ENCODE data around the gene DDIT3.

- no peak for TF ChIP-seq POLR2A (IDR thresholded peaks at IDR 0.05)
- TF ChIP-seq POLR2AphosphoS5 (IDR thresholded peaks at IDR 0.05) = no peak
These were observed 31.5 kb upstream of the DDIT3 start for GRCh38 chr12:57551637-57552305.

Measured in spleen (tissue), 3 donors.